GM23338 (cell line): ENCODE measurements around the gene MAPK6.

Experiments
- CTCF ChIP-seq, 2 experiments: fragments of 200-600 bp in 1 of 2; sonication (generic) in 1 of 2; conservative IDR thresholded peaks; 2 replicates each; pipeline versions ENCODE4 v1.5.1 to v1.6.1; 2016 to 2017; ENCODE audit warnings: antibody characterized with exemption in 2 of 2, low read depth in 2 of 2, mild to moderate bottlenecking in 2 of 2, moderate library complexity in 1 of 2
- EZH2 ChIP-seq: fragments of 200-600 bp; sonication (generic); IDR thresholded peaks from one replicate; pipeline ENCODE4 v1.8.0; 2017; ENCODE audit warnings: antibody characterized with exemption, mild to moderate bottlenecking, low read depth; ENCODE audit not compliant: unreplicated experiment
- NANOG ChIP-seq: IDR thresholded peaks from 2 replicates; pipeline ENCODE4 v1.6.1; 2016; ENCODE audit warnings: antibody characterized with exemption, borderline replicate concordance

- no peak for TF ChIP-seq CTCF (conservative IDR thresholded peaks at IDR 0.05; ENCODE audit: low read depth in 2 of 2)
- TF ChIP-seq EZH2, result no peak
- TF ChIP-seq NANOG, result no peak
Observed at GRCh38 chr15:52005748-52006701, 13.0 kb upstream of the MAPK6 start.
